Subcutaneous abdominal adipose tissue (tissue), 5 donors: ENCODE results near the gene SPEM3.

Experiments used
- H3K27ac ChIP-seq: one replicate; pipeline ENCODE4 v1.7.0; 2013; ENCODE audit warnings: low read depth, mild to moderate bottlenecking, inconsistent platforms, low read length, moderate library complexity
- H3K27me3 ChIP-seq, 5 donors: one replicate each; pipeline ENCODE4 v1.7.0; 2013; ENCODE audit warnings: low read length in 5 of 5, inconsistent platforms in 1 of 5; ENCODE audit not compliant: control insufficient read depth in 5 of 5, insufficient read depth in 4 of 5
- H3K36me3 ChIP-seq, 5 donors: one replicate each; pipeline ENCODE4 v1.7.0; 2013; ENCODE audit warnings: low read length in 5 of 5; ENCODE audit not compliant: control insufficient read depth in 5 of 5, insufficient read depth in 5 of 5
- H3K4me1 ChIP-seq, 5 donors: one replicate each; pipeline ENCODE4 v1.7.0; 2013; ENCODE audit warnings: low read length in 5 of 5, mild to moderate bottlenecking in 3 of 5, moderate library complexity in 1 of 5; ENCODE audit not compliant: control insufficient read depth in 5 of 5, insufficient read depth in 5 of 5
- H3K4me3 ChIP-seq, 5 donors: one replicate each; pipeline ENCODE4 v1.7.0; 2013; ENCODE audit warnings: low read length in 5 of 5, low read depth in 1 of 5
- H3K9ac ChIP-seq, 5 donors: one replicate each; pipeline ENCODE4 v1.7.0; 2013; ENCODE audit warnings: low read length in 5 of 5, mild to moderate bottlenecking in 4 of 5, moderate library complexity in 3 of 5
- H3K9me3 ChIP-seq, 5 donors: one replicate each; pipeline ENCODE4 v1.7.0; 2013; ENCODE audit warnings: low read length in 5 of 5; ENCODE audit not compliant: control insufficient read depth in 5 of 5
- donor health status: healthy.
- donor health status: healthy.
- donor health status: healthy.
- donor health status: healthy.
- donor health status: healthy.

Gene SPEM3

GRCh38 chr17:7462474-7463371 lies 34.1 kb downstream of the SPEM3 start:
- Histone ChIP-seq H3K4me3 (no peak overlapping the region), H3K27me3 (no peaks in the 10 kb centered on the region), H3K27ac (no peak overlapping the region), H3K4me1 (peaks cover 0 to 30% (median 15%) of the 10 kb centered on the region in 5 donors), H3K36me3 (peaks cover 0 to 48% (median 33%) of the 10 kb centered on the region in 5 donors), H3K9ac (no peak overlapping the region), H3K9me3 (no peaks in the 10 kb centered on the region)

- Histone ChIP-seq H3K4me1 (peaks cover 0 to 33% (median 19%) of the 10 kb centered on the region in 5 donors), H3K9ac (no peak overlapping the region), H3K27me3 (no peaks in the 10 kb centered on the region), H3K9me3 (no peaks in the 10 kb centered on the region), H3K36me3 (peaks cover 0 to 48% (median 33%) of the 10 kb centered on the region in 5 donors), H3K4me3 (no peak overlapping the region), H3K27ac (no peak overlapping the region)
Measured at GRCh38 chr17:7463372-7463846, 34.8 kb downstream of the SPEM3 start.

- no peaks in the 10 kb centered on the region for H3K27me3 ChIP-seq
- H3K4me3 ChIP-seq = no peak overlapping the region
- no peak overlapping the region for H3K27ac ChIP-seq
- H3K9ac ChIP-seq = no peak overlapping the region
- peaks cover 0 to 50% (median 33%) of the 10 kb centered on the region in 5 donors for H3K36me3 ChIP-seq
- peaks cover 0 to 39% (median 25%) of the 10 kb centered on the region in 5 donors for H3K4me1 ChIP-seq
- H3K9me3 ChIP-seq = no peaks in the 10 kb centered on the region
Measured at GRCh38 chr17:7464081-7464480, 35.4 kb downstream of the SPEM3 start.

- Histone ChIP-seq H3K27me3 (no peaks in the 10 kb centered on the region), H3K27ac (peak overlapping the region; percentile 72), H3K9me3 (no peaks in the 10 kb centered on the region), H3K4me1 (peaks cover 0 to 35% (median 27%) of the 10 kb centered on the region in 5 donors), H3K9ac (no peak overlapping the region), H3K36me3 (peaks cover 0 to 50% (median 33%) of the 10 kb centered on the region in 5 donors), H3K4me3 (no peak overlapping the region)
Measured at GRCh38 chr17:7465597-7466275, 37.1 kb downstream of the SPEM3 start.

GRCh38 chr17:7466318-7466638 lies 37.6 kb downstream of the SPEM3 start:
- peak overlapping the region in 2 of 5 donors; percentile 55 to 56 for H3K9ac ChIP-seq
- H3K4me1 ChIP-seq = peaks cover 0 to 37% (median 30%) of the 10 kb centered on the region in 5 donors
- H3K36me3 ChIP-seq = peaks cover 0 to 50% (median 33%) of the 10 kb centered on the region in 5 donors
- no peaks in the 10 kb centered on the region for H3K27me3 ChIP-seq
- no peak overlapping the region for H3K4me3 ChIP-seq
- peak overlapping the region; percentile 72 for H3K27ac ChIP-seq
- no peaks in the 10 kb centered on the region for H3K9me3 ChIP-seq

GRCh38 chr17:7466639-7467341 lies 38.1 kb downstream of the SPEM3 start:
- Histone ChIP-seq H3K4me1 (peaks cover 0 to 39% (median 34%) of the 10 kb centered on the region in 5 donors), H3K9ac (peak overlapping the region in 2 of 5 donors; percentile 55 to 56), H3K27ac (peak overlapping the region; percentile 72), H3K4me3 (no peak overlapping the region), H3K27me3 (no peaks in the 10 kb centered on the region), H3K36me3 (peaks cover 0 to 49% (median 32%) of the 10 kb centered on the region in 5 donors), H3K9me3 (no peaks in the 10 kb centered on the region)

- H3K27ac ChIP-seq = peak overlapping the region; percentile 51
- peaks cover 0 to 42% (median 36%) of the 10 kb centered on the region in 5 donors for H3K4me1 ChIP-seq
- H3K4me3 ChIP-seq = no peak overlapping the region
- H3K36me3 ChIP-seq = peaks cover 0 to 42% (median 28%) of the 10 kb centered on the region in 5 donors
- H3K9me3 ChIP-seq = no peaks in the 10 kb centered on the region
- peak overlapping the region in 1 of 5 donors; percentile 9 for H3K9ac ChIP-seq
- H3K27me3 ChIP-seq = no peaks in the 10 kb centered on the region
Measured at GRCh38 chr17:7467498-7467897, 38.8 kb downstream of the SPEM3 start.

- no peaks in the 10 kb centered on the region for H3K9me3 ChIP-seq
- peaks cover 0 to 42% (median 36%) of the 10 kb centered on the region in 5 donors for H3K4me1 ChIP-seq
- no peak overlapping the region for H3K4me3 ChIP-seq
- H3K27me3 ChIP-seq = no peaks in the 10 kb centered on the region
- H3K9ac ChIP-seq = peak overlapping the region in 1 of 5 donors; percentile 14
- H3K36me3 ChIP-seq = peaks cover 0 to 34% (median 20%) of the 10 kb centered on the region in 5 donors
- H3K27ac ChIP-seq = no peak overlapping the region
Measured at GRCh38 chr17:7468290-7468689, 39.6 kb downstream of the SPEM3 start.

- Histone ChIP-seq H3K27ac (no peak overlapping the region), H3K9ac (peak overlapping the region in 1 of 5 donors; percentile 14), H3K4me3 (no peak overlapping the region), H3K4me1 (peaks cover 0 to 47% (median 36%) of the 10 kb centered on the region in 5 donors), H3K36me3 (peaks cover 0 to 28% (median 14%) of the 10 kb centered on the region in 5 donors), H3K9me3 (no peaks in the 10 kb centered on the region), H3K27me3 (no peaks in the 10 kb centered on the region)
Measured at GRCh38 chr17:7468804-7469389, 40.2 kb downstream of the SPEM3 start.
